Colonic mucosa (tissue), 4 donors: ENCODE data around the gene KLK6. TPM values are rescaled to one million over a fixed set of nuclear protein-coding genes. Genes with fewer than 3 reads are reported as not detected.

Experiments
- DNase-seq: peaks from one replicate; pipeline ENCODE4 v3.0.0-alpha.2; 2020
- H3K27ac ChIP-seq: fragments of 200-600 bp; one replicate; pipeline ENCODE4 v1.8.0; 2021
- H3K27me3 ChIP-seq: fragments of 200-600 bp; one replicate; pipeline ENCODE4 v1.8.0; 2021
- H3K36me3 ChIP-seq: fragments of 200-600 bp; one replicate; pipeline ENCODE4 v1.8.0; 2021
- H3K4me1 ChIP-seq: fragments of 200-600 bp; one replicate; pipeline ENCODE4 v1.8.0; 2021; ENCODE audit warnings: mild to moderate bottlenecking
- H3K4me3 ChIP-seq: fragments of 200-600 bp; one replicate; pipeline ENCODE4 v1.8.0; 2021
- H3K9ac ChIP-seq, 2 donors: one replicate each; pipeline ENCODE4 v1.7.0; 2013; ENCODE audit warnings: control low read depth in 2 of 2, low read depth in 2 of 2, low read length in 2 of 2
- H3K9me3 ChIP-seq: fragments of 200-600 bp; one replicate; pipeline ENCODE4 v1.8.0; 2021
- CTCF ChIP-seq: fragments of 200-600 bp; IDR thresholded peaks from one replicate; pipeline ENCODE4 v1.8.0; 2022; ENCODE audit warnings: antibody characterized with exemption, mild to moderate bottlenecking
- intact Hi-C: fragments of 100-400 bp; cut with DNase I; formaldehyde crosslinking; loops from one replicate; pipeline ENCODE4 v1.14.1; 2022
- total RNA-seq, 2 donors: library from RNA; stranded (reverse); fragmentation: NEBNext Ultra II Directional in 1 of 2; extraction: Animal tissue kit (Norgen Biotek cat#: 25700) in 1 of 2; gene quantifications; one replicate each; pipeline ENCODE4 v1.2.1, GENCODE V29; 2021
- donor health status: healthy.
- donor health status: DM: no; HTN: no; CAD: no.
- donor health status: DM: no; HTN: no; CAD: no.

Gene KLK6
- total RNA-seq, 2 donors from 2014 or later = not detected

- Histone ChIP-seq H3K4me3 (no peak overlapping the region), H3K36me3 (no peaks in the 10 kb centered on the region), H3K27me3 (no peaks in the 10 kb centered on the region), H3K9me3 (no peaks in the 10 kb centered on the region), H3K9ac (no peak overlapping the region), H3K27ac (no peak overlapping the region), H3K4me1 (no peaks in the 10 kb centered on the region)
- no peak for DNase-seq
- intact Hi-C loops = no loop called here
- no peak for TF ChIP-seq CTCF
Observed at GRCh38 chr19:50944795-50945194, 24.6 kb downstream of the KLK6 start.

- DNase-seq = no peak
- no peak overlapping the region for H3K27ac ChIP-seq
- no peaks in the 10 kb centered on the region for H3K4me1 ChIP-seq
- H3K4me3 ChIP-seq = no peak overlapping the region
- intact Hi-C loops = no loop called here
- no peak overlapping the region for H3K9ac ChIP-seq
- H3K27me3 ChIP-seq = no peaks in the 10 kb centered on the region
- no peaks in the 10 kb centered on the region for H3K9me3 ChIP-seq
- no peaks in the 10 kb centered on the region for H3K36me3 ChIP-seq
- TF ChIP-seq CTCF = no peak
Observed at GRCh38 chr19:50943074-50943828, 26.1 kb downstream of the KLK6 start.

- Histone ChIP-seq H3K27me3 (no peaks in the 10 kb centered on the region), H3K4me3 (no peak overlapping the region), H3K27ac (no peak overlapping the region), H3K4me1 (no peaks in the 10 kb centered on the region), H3K9me3 (no peaks in the 10 kb centered on the region), H3K36me3 (no peaks in the 10 kb centered on the region), H3K9ac (no peak overlapping the region)
- no peak for TF ChIP-seq CTCF
- intact Hi-C loops = no loop called here
- no peak for DNase-seq
Observed at GRCh38 chr19:50939596-50939995, 29.8 kb downstream of the KLK6 start.

GRCh38 chr19:50933640-50934039 lies 35.8 kb downstream of the KLK6 start:
- H3K4me3 ChIP-seq = no peak overlapping the region
- no peaks in the 10 kb centered on the region for H3K36me3 ChIP-seq
- intact Hi-C loops = loop anchor here (5.0 kb wide), 1 partner anchor 164 kb away; no protein-coding TSS in a partner anchor
- DNase-seq = no peak
- no peak for TF ChIP-seq CTCF
- no peak overlapping the region for H3K27ac ChIP-seq
- H3K4me1 ChIP-seq = no peaks in the 10 kb centered on the region
- no peaks in the 10 kb centered on the region for H3K27me3 ChIP-seq
- no peak overlapping the region for H3K9ac ChIP-seq
- no peaks in the 10 kb centered on the region for H3K9me3 ChIP-seq

GRCh38 chr19:50932690-50933083 lies 36.7 kb downstream of the KLK6 start:
- Histone ChIP-seq H3K36me3 (no peaks in the 10 kb centered on the region), H3K27ac (no peak overlapping the region), H3K4me1 (no peaks in the 10 kb centered on the region), H3K4me3 (no peak overlapping the region), H3K27me3 (no peaks in the 10 kb centered on the region), H3K9ac (no peak overlapping the region), H3K9me3 (no peaks in the 10 kb centered on the region)
- DNase-seq = no peak
- no peak for TF ChIP-seq CTCF
- intact Hi-C loops = loop anchor here (5.0 kb wide), 1 partner anchor 165 kb away; no protein-coding TSS in a partner anchor
